HL-60 (cell line): ENCODE measurements around the gene LCOR.

Experiments
- POLR2AphosphoS5 ChIP-seq: IDR thresholded peaks from 2 replicates; pipeline ENCODE4 v1.6.1; 2012; ENCODE audit warnings: low read depth
- TF ChIP-seq, protein P1 (sequence below): IDR thresholded peaks from one replicate; pipeline ENCODE4 v1.5.1; 2011; ENCODE audit warnings: low read length, control low read depth, inconsistent platforms; ENCODE audit not compliant: insufficient read depth

DNA sequence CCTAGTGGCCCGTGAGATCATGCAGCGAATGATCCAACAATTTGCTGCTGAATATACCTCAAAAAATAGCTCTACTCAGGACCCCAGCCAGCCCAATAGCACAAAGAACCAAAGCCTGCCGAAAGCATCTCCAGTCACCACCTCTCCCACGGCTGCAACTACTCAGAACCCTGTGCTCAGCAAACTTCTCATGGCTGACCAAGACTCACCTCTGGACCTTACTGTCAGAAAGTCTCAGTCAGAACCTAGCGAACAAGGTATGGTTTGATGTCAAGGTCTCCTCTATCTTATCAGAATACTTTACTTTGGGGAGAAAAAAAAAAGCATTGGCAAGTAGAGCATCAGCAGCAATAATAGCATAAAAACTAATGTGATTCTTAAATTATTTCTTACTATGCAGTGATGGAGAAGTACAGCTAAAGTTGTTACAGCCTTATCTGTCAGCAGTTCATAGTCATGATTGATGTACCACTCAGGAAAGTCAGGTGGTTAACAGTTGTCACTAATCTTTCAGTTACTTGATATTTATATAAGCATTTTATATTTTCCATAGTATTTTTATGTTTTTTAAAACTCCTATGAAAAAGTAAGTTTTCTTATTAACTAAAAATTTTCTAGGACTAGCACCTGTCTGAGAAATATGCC, 117.1 kb downstream of the LCOR start:
- TF ChIP-seq, protein P1, sequence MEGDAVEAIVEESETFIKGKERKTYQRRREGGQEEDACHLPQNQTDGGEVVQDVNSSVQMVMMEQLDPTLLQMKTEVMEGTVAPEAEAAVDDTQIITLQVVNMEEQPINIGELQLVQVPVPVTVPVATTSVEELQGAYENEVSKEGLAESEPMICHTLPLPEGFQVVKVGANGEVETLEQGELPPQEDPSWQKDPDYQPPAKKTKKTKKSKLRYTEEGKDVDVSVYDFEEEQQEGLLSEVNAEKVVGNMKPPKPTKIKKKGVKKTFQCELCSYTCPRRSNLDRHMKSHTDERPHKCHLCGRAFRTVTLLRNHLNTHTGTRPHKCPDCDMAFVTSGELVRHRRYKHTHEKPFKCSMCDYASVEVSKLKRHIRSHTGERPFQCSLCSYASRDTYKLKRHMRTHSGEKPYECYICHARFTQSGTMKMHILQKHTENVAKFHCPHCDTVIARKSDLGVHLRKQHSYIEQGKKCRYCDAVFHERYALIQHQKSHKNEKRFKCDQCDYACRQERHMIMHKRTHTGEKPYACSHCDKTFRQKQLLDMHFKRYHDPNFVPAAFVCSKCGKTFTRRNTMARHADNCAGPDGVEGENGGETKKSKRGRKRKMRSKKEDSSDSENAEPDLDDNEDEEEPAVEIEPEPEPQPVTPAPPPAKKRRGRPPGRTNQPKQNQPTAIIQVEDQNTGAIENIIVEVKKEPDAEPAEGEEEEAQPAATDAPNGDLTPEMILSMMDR, result no peak
- no peak for TF ChIP-seq POLR2AphosphoS5
